ENCODE data around the gene NMNAT2. TPM values are rescaled to one million over a fixed set of nuclear protein-coding genes. Genes with fewer than 3 reads are reported as not detected.

The NMNAT2 gene
- total and polyA plus RNA-seq, 4 donors = 0.10 to 1.1 (median 0.94) TPM

- H3K36me3 ChIP-seq (ENCODE audit: control insufficient read depth in 4 of 4, insufficient read depth in 4 of 4, low read length in 4 of 4) = no peaks in the 10 kb centered on the region
- no peaks in the 10 kb centered on the region for H3K9me3 ChIP-seq (ENCODE audit: control insufficient read depth in 4 of 4, insufficient read depth in 3 of 4, low read length in 3 of 4)
- H3K27me3 ChIP-seq (ENCODE audit: control insufficient read depth in 3 of 3, insufficient read depth in 3 of 3, low read length in 2 of 3) = no peaks in the 10 kb centered on the region
- no peak overlapping the region for H3K4me3 ChIP-seq
- ATAC-seq (ENCODE audit: insufficient read depth, low FRiP score) (no peak), DNase-seq (no peak)
- no peak overlapping the region for H3K27ac ChIP-seq (ENCODE audit: low read depth in 1 of 2, low read length in 1 of 2)
- no peak for TF ChIP-seq CTCF (IDR thresholded peaks at IDR 0.05; ENCODE audit: control extremely low read depth, extremely low read depth)
- H3K9ac ChIP-seq (ENCODE audit: insufficient read depth in 1 of 2, low read length in 2 of 2) = no peak overlapping the region
- peaks cover 0 to 12% (median 4%) of the 10 kb centered on the region in 5 donors for H3K4me1 ChIP-seq (ENCODE audit: control insufficient read depth in 5 of 5, insufficient read depth in 5 of 5, low read length in 5 of 5)
- 89 to 90% methylated on average over 2 of the region's 2 CpGs for WGBS, 2 donors
These were observed 23.7 kb downstream of the NMNAT2 start for GRCh38 chr1:183394435-183394834.

- DNase-seq (no peak), ATAC-seq (ENCODE audit: insufficient read depth, low FRiP score) (no peak)
- peaks cover 0 to 12% (median 2%) of the 10 kb centered on the region in 5 donors for H3K4me1 ChIP-seq (ENCODE audit: control insufficient read depth in 5 of 5, insufficient read depth in 5 of 5, low read length in 5 of 5)
- H3K27ac ChIP-seq (ENCODE audit: low read depth in 1 of 2, low read length in 1 of 2) = no peak overlapping the region
- H3K27me3 ChIP-seq (ENCODE audit: control insufficient read depth in 3 of 3, insufficient read depth in 3 of 3, low read length in 2 of 3) = no peaks in the 10 kb centered on the region
- 80 to 84% methylated on average over 1 of the region's 1 CpG for WGBS, 2 donors
- H3K9me3 ChIP-seq (ENCODE audit: control insufficient read depth in 4 of 4, insufficient read depth in 3 of 4, low read length in 3 of 4) = no peaks in the 10 kb centered on the region
- TF ChIP-seq CTCF (IDR thresholded peaks at IDR 0.05; ENCODE audit: control extremely low read depth, extremely low read depth) = no peak
- H3K4me3 ChIP-seq = no peak overlapping the region
- no peaks in the 10 kb centered on the region for H3K36me3 ChIP-seq (ENCODE audit: control insufficient read depth in 4 of 4, insufficient read depth in 4 of 4, low read length in 4 of 4)
- H3K9ac ChIP-seq (ENCODE audit: insufficient read depth in 1 of 2, low read length in 2 of 2) = no peak overlapping the region
These were observed 26.3 kb downstream of the NMNAT2 start for GRCh38 chr1:183391863-183392262.

GRCh38 chr1:183390561-183390960 is 27.6 kb downstream of the NMNAT2 start:
- peaks cover 0 to 12% (median 0%) of the 10 kb centered on the region in 5 donors for H3K4me1 ChIP-seq (ENCODE audit: control insufficient read depth in 5 of 5, insufficient read depth in 5 of 5, low read length in 5 of 5)
- ATAC-seq (ENCODE audit: insufficient read depth, low FRiP score) = no peak
- H3K27me3 ChIP-seq (ENCODE audit: control insufficient read depth in 3 of 3, insufficient read depth in 3 of 3, low read length in 2 of 3) = no peaks in the 10 kb centered on the region
- no peak overlapping the region for H3K4me3 ChIP-seq
- no peaks in the 10 kb centered on the region for H3K9me3 ChIP-seq (ENCODE audit: control insufficient read depth in 4 of 4, insufficient read depth in 3 of 4, low read length in 3 of 4)
- H3K9ac ChIP-seq (ENCODE audit: insufficient read depth in 1 of 2, low read length in 2 of 2) = no peak overlapping the region
- H3K36me3 ChIP-seq (ENCODE audit: control insufficient read depth in 4 of 4, insufficient read depth in 4 of 4, low read length in 4 of 4) = no peaks in the 10 kb centered on the region
- DNase-seq = no peak
- TF ChIP-seq CTCF (IDR thresholded peaks at IDR 0.05; ENCODE audit: control extremely low read depth, extremely low read depth) = no peak
- H3K27ac ChIP-seq (ENCODE audit: low read depth in 1 of 2, low read length in 1 of 2) = no peak overlapping the region
- WGBS, 2 donors = 49 to 67% methylated on average over 3 of the region's 3 CpGs

GRCh38 chr1:183388735-183389134 is 29.4 kb downstream of the NMNAT2 start:
- no peaks in the 10 kb centered on the region for H3K9me3 ChIP-seq (ENCODE audit: control insufficient read depth in 4 of 4, insufficient read depth in 3 of 4, low read length in 3 of 4)
- peaks cover 0 to 12% (median 0%) of the 10 kb centered on the region in 5 donors for H3K4me1 ChIP-seq (ENCODE audit: control insufficient read depth in 5 of 5, insufficient read depth in 5 of 5, low read length in 5 of 5)
- ATAC-seq (ENCODE audit: insufficient read depth, low FRiP score) (no peak), DNase-seq (no peak)
- WGBS, 2 donors = 65 to 73% methylated on average over 6 of the region's 6 CpGs
- no peak overlapping the region for H3K4me3 ChIP-seq
- no peak overlapping the region for H3K27ac ChIP-seq (ENCODE audit: low read depth in 1 of 2, low read length in 1 of 2)
- H3K9ac ChIP-seq (ENCODE audit: insufficient read depth in 1 of 2, low read length in 2 of 2) = no peak overlapping the region
- no peaks in the 10 kb centered on the region for H3K27me3 ChIP-seq (ENCODE audit: control insufficient read depth in 3 of 3, insufficient read depth in 3 of 3, low read length in 2 of 3)
- TF ChIP-seq CTCF (IDR thresholded peaks at IDR 0.05; ENCODE audit: control extremely low read depth, extremely low read depth) = no peak
- no peaks in the 10 kb centered on the region for H3K36me3 ChIP-seq (ENCODE audit: control insufficient read depth in 4 of 4, insufficient read depth in 4 of 4, low read length in 4 of 4)

All from lung (tissue), 12 donors.